AG09319 (cell line): ENCODE data around the gene RSPH1.
"Not testable (repeated sequence)": the region's sequence is repeated elsewhere in the genome, so short reads cannot be mapped to it uniquely, and the experiment has no call there.

Experiments used
- DNase-seq: peaks from one replicate; pipeline ENCODE4 v3.0.0-alpha.2; 2010; ENCODE audit warnings: low read depth; ENCODE audit errors: extremely low read depth
- CTCF ChIP-seq: IDR thresholded peaks from 2 replicates; pipeline ENCODE4 v1.5.1; 2011; ENCODE audit warnings: low read depth, mild to moderate bottlenecking, inconsistent platforms, low read length, moderate library complexity

The RSPH1 gene

GRCh38 chr21:42471716-42472330 is 24.2 kb downstream of the RSPH1 start:
- TF ChIP-seq CTCF: no peak
- DNase-seq: no peak

GRCh38 chr21:42471206-42471605 is 24.8 kb downstream of the RSPH1 start:
- no peak for TF ChIP-seq CTCF
- no peak for DNase-seq

DNA sequence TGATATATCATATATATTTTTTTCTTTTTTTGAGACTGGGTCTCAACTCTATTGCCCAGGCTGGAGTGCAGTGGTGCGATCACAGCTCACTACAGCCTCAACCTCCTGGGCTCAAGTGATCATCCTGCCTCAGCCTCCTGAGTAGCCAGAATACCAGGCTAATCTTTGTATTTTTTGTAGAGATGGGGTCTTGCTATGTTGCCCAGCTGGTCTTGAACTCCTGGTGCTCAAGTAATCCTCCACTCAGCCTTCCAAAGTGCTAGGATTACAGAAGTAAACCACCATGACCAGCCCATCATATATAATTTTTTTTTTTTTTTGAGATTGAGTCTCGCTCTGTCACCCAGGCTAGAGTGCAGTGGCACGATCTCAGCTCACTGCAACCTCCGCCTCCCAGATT is 26.3 kb downstream of the RSPH1 start:
- not testable (repeated sequence) for DNase-seq

DNA sequence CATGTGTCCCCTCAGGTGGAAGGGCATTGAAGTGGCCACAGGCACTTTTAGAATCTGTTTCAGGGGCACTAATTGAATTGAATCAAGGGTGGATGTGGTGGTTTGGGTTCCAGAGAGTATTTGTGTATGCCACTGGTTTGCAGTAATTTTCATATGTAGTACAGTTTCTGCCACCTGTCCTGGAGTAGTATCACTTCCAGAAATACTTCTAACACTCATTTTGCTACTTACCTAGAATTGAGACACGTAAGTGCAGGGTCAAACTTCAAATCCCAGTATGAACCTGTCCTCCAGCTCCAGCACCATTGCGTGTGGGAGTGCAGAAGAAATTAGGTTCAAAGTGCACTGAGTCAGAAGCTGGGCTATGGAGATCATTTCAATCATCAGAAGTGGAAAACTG is 26.8 kb downstream of the RSPH1 start:
- DNase-seq: no peak
- TF ChIP-seq CTCF: no peak

GRCh38 chr21:42468491-42469131 is 27.4 kb downstream of the RSPH1 start:
- DNase-seq: no peak
- TF ChIP-seq CTCF: no peak

GRCh38 chr21:42467140-42467983 is 28.7 kb downstream of the RSPH1 start:
- no peak; the same call in none of the 2 replicates for TF ChIP-seq CTCF
- DNase-seq: no peak

DNA sequence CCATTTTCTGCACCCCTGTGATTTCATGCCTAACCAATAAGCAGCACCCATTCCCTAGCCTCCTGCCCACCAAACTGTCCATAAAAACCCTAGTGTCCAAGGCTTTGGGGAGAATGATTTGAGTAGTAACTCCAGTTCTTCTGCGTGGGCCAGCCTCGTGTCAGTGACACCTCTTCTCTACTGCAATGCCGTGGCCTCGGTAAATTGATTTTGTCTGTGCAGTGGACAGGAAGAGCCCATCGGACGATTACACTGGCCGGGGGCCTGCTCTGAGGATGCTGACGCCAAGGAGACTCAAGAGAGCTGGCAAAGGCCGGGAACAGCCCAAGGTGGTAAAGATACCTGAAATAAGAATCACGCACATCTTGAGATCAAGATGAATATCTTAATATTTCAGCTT is 29.3 kb downstream of the RSPH1 start:
- DNase-seq: no peak
- TF ChIP-seq CTCF: no peak
